Measurements from ENCODE around the gene FUCA1.

DNA sequence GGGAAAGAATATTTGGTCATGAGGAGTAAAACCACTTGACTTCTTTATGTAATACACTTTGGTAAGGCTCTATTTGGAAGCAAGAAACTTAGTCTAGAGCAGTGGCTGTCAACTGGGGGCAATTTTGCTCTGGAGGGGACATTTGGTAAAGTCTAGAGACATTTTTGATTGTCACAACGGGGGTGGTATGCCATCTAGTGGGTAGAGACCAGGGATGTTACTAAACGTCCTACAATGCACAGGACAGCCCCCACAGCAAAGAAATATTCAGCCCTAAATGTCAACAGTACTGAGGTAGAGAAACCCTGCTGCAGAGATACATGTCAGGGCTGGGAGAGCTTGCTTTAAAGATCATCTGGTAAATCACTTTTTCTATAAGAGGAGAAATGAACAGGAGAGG, 13.5 kb downstream of the FUCA1 start:
- no peak for TF ChIP-seq CTCF (IDR thresholded peaks at IDR 0.05)
- TF ChIP-seq POLR2A (IDR thresholded peaks at IDR 0.05), result no peak
